Endodermal cell (in vitro differentiated cells): ENCODE results near the gene SPON2. TPM values are rescaled to one million over a fixed set of nuclear protein-coding genes. Genes with fewer than 3 reads are reported as not detected.

Source experiments
- DNase-seq: peaks from one replicate; pipeline ENCODE4 v3.0.0-alpha.2; 2017
- H3K27ac ChIP-seq: 2 replicates; pipeline ENCODE4 v1.5.1; 2013; ENCODE audit warnings: mild to moderate bottlenecking, low read depth, low read length, moderate library complexity
- H3K27me3 ChIP-seq: 2 replicates; pipeline ENCODE4 v1.6.1; 2013; ENCODE audit warnings: mild to moderate bottlenecking, low read length, moderate library complexity; ENCODE audit not compliant: insufficient read depth, control insufficient read depth, poor library complexity, severe bottlenecking
- H3K36me3 ChIP-seq: 2 replicates; pipeline ENCODE4 v1.7.0; 2013; ENCODE audit warnings: mild to moderate bottlenecking, low read length, moderate library complexity; ENCODE audit not compliant: control insufficient read depth, insufficient read depth
- H3K4me1 ChIP-seq: one replicate; pipeline ENCODE4 v1.7.0; 2013; ENCODE audit warnings: low read length; ENCODE audit not compliant: control insufficient read depth, insufficient read depth
- H3K4me3 ChIP-seq: 2 replicates; pipeline ENCODE4 v1.5.1; 2013; ENCODE audit warnings: mild to moderate bottlenecking, low read length, moderate library complexity
- H3K9ac ChIP-seq: 2 replicates; pipeline ENCODE4 v1.6.1; 2013; ENCODE audit warnings: mild to moderate bottlenecking, low read length, moderate library complexity; ENCODE audit not compliant: poor library complexity, severe bottlenecking; ENCODE audit errors: extremely low read depth
- H3K9me3 ChIP-seq: 2 replicates; pipeline ENCODE4 v1.6.1; 2013; ENCODE audit warnings: mild to moderate bottlenecking, low read length, moderate library complexity; ENCODE audit not compliant: control insufficient read depth
- H3K27ac Mint-ChIP-seq: 2 replicates; pipeline ENCODE4 v1.8.0; 2020; ENCODE audit warnings: mixed read lengths
- H3K27me3 Mint-ChIP-seq: 2 replicates; pipeline ENCODE4 v1.8.0; 2021; ENCODE audit warnings: mild to moderate bottlenecking, mixed read lengths; ENCODE audit not compliant: insufficient read depth
- H3K36me3 Mint-ChIP-seq: 2 replicates; pipeline ENCODE4 v1.8.0; 2020; ENCODE audit warnings: low read depth, mixed read lengths
- H3K4me1 Mint-ChIP-seq: 2 replicates; pipeline ENCODE4 v1.8.0; 2020; ENCODE audit warnings: mixed read lengths
- H3K4me3 Mint-ChIP-seq: 2 replicates; pipeline ENCODE4 v1.8.0; 2020; ENCODE audit warnings: mild to moderate bottlenecking, moderate library complexity, mixed read lengths
- H3K9me3 Mint-ChIP-seq: 2 replicates; pipeline ENCODE4 v1.8.0; 2020; ENCODE audit warnings: mild to moderate bottlenecking, mixed read lengths
- WGBS, 2 experiments: methylation state at CpG; one replicate each; pipeline versions ENCODE4 v1.1.5 to v1.1.7; 2013; ENCODE audit warnings: missing lambda C conversion rate in 2 of 2, mixed read lengths in 1 of 2; ENCODE audit not compliant: insufficient coverage in 1 of 2, insufficient read length in 1 of 2; 5-methylcytosine and 5-hydroxymethylcytosine counted together
- total RNA-seq, 2 donors: library from RNA; stranded (reverse); fragmentation: NEBNext Ultra II Directional in 1 of 2; extraction: Animal tissue kit (Norgen Biotek cat#: 25700) in 1 of 2; gene quantifications; 2 replicates in 1 of 2; 3 replicates in 1 of 2; pipeline ENCODE4 v1.2.1, GENCODE V29; 2021
- TF ChIP-seq, protein P1 (sequence below): fragments of 200-600 bp; sonication (generic); conservative IDR thresholded peaks from 2 replicates; pipeline ENCODE4 v1.5.0; 2021; ENCODE audit warnings: antibody characterized with exemption, mild to moderate bottlenecking

The SPON2 gene
- total RNA-seq, 2 donors from 2014 or later = 1.4 to 2.6 TPM

DNA sequence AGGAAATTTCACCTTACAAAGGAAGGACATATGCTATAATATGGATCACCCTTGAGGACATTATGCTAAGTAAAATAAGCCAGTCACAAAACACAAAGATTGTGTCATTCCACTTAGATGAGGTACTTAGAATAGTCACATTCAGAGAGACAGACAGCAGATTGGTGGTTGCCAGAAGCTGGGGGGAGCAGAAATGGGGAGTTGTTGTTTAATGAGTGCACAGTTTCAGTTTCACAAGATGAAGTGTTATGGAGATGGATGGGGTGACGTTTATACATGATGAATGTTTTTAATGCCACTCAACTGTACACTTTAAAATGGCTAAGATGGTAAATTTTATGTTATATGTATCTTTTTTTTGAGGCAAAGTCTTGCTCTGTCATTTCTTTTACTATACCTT, 14.8 kb upstream of the SPON2 start:
- Histone ChIP-seq H3K27ac (no peak overlapping the region), H3K9ac (no peak overlapping the region), H3K9me3 (no peaks in the 10 kb centered on the region), H3K4me1 (no peaks in the 10 kb centered on the region), H3K4me3 (no peak overlapping the region), H3K27me3 (no peaks in the 10 kb centered on the region), H3K36me3 (no peaks in the 10 kb centered on the region)
- TF ChIP-seq, protein P1, sequence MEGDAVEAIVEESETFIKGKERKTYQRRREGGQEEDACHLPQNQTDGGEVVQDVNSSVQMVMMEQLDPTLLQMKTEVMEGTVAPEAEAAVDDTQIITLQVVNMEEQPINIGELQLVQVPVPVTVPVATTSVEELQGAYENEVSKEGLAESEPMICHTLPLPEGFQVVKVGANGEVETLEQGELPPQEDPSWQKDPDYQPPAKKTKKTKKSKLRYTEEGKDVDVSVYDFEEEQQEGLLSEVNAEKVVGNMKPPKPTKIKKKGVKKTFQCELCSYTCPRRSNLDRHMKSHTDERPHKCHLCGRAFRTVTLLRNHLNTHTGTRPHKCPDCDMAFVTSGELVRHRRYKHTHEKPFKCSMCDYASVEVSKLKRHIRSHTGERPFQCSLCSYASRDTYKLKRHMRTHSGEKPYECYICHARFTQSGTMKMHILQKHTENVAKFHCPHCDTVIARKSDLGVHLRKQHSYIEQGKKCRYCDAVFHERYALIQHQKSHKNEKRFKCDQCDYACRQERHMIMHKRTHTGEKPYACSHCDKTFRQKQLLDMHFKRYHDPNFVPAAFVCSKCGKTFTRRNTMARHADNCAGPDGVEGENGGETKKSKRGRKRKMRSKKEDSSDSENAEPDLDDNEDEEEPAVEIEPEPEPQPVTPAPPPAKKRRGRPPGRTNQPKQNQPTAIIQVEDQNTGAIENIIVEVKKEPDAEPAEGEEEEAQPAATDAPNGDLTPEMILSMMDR = no peak
- Mint-ChIP-seq H3K4me3 (no peak overlapping the region), H3K27me3 (peaks cover 16% of the 10 kb centered on the region), H3K4me1 (no peaks in the 10 kb centered on the region), H3K9me3 (peaks cover 8% of the 10 kb centered on the region), H3K36me3 (no peaks in the 10 kb centered on the region), H3K27ac (no peak overlapping the region)
- 83% methylated on average over 1 of the region's 1 CpG; no CpG with 5 or more reads in 1 of the 2 experiments for WGBS, 2 experiments
- no peak for DNase-seq

DNA sequence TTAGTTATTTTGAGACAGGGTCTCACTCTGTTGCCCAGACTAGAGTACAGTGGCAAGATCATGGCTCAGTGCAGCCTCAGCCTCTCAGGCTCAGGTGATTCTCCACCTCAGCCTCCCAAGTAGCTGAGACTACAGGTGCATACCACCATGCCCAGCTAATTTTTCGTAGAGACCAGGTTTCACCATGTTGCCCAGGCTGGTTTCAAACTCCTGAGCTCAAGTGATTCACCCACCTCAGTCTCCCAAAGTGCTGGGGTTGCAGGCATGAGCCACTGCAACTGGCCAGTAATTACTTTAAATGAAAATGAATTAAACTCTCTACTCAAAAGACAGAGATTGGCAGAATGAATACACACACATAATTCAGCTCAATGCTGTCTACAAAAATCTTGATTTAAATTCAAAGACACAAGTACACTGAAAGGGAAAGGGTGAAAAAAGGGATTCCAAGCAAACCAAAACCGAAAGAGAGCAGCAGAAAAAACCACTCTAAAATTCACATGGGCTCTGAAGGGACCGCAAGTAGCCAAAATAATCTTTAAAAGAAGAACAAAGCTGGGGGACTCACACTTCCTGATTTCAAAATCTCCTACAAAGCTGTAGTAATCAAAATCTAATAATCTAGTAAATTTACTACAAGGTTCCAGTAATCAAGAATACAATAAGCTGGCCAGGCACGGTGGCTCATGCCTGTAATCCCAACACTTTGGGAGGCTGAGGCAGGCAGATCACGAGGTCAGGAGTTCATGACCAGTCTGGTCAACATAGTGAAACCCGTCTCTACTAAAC, 11.8 kb upstream of the SPON2 start:
- H3K36me3 ChIP-seq = no peaks in the 10 kb centered on the region
- Mint-ChIP-seq H3K4me3 (no peak overlapping the region), H3K27me3 (peaks cover 34% of the 10 kb centered on the region), H3K27ac (no peak overlapping the region), H3K9me3 (peaks cover 31% of the 10 kb centered on the region), H3K36me3 (no peaks in the 10 kb centered on the region), H3K4me1 (no peaks in the 10 kb centered on the region)
- H3K27me3 ChIP-seq = peaks cover 14% of the 10 kb centered on the region
- DNase-seq = no peak
- no peak overlapping the region for H3K27ac ChIP-seq
- H3K4me1 ChIP-seq = no peaks in the 10 kb centered on the region
- H3K9me3 ChIP-seq = peaks cover 22% of the 10 kb centered on the region
- H3K4me3 ChIP-seq = no peak overlapping the region
- no peak overlapping the region for H3K9ac ChIP-seq
- WGBS, 2 experiments = 78 to 88% methylated on average over 4 to 6 of the region's 6 CpGs
- TF ChIP-seq, protein P1 = no peak

DNA sequence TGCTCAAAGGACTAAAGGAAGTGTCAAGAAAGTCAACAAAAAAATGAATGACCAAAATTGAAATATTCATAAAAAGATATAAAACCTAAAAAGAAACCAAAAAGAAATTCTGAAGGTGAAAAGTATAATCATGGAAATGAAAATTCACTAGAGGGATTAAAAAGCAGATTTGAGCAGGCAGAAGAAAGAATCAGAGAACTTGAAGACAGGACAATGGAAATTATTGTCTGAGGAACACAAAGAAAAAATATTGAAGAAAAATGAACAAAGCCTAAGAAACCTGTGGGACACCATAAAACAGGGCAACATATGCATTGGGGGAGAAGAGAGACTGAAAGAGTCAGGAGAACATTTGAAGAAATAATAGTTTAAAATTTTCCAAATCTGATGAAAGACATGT, 9.9 kb upstream of the SPON2 start:
- no peak overlapping the region for H3K4me3 ChIP-seq
- peaks cover 14% of the 10 kb centered on the region for H3K27me3 ChIP-seq
- H3K9ac ChIP-seq = no peak overlapping the region
- H3K36me3 Mint-ChIP-seq = no peaks in the 10 kb centered on the region
- peaks cover 22% of the 10 kb centered on the region for H3K9me3 ChIP-seq
- H3K4me3 Mint-ChIP-seq = no peak overlapping the region
- H3K4me1 ChIP-seq = no peaks in the 10 kb centered on the region
- no peaks in the 10 kb centered on the region for H3K36me3 ChIP-seq
- no peak overlapping the region for H3K27ac ChIP-seq
- no peak overlapping the region for H3K27ac Mint-ChIP-seq
- H3K4me1 Mint-ChIP-seq = no peaks in the 10 kb centered on the region
- TF ChIP-seq, protein P1 = no peak
- H3K27me3 Mint-ChIP-seq = peaks cover 41% of the 10 kb centered on the region
- DNase-seq = no peak
- peaks cover 39% of the 10 kb centered on the region for H3K9me3 Mint-ChIP-seq
